ENCODE measurements around the gene PTX4. TPM values are rescaled to one million over a fixed set of nuclear protein-coding genes. Genes with fewer than 3 reads are reported as not detected.

PTX4 gene
- total and polyA plus RNA-seq, 9 of the 15 experiments (the other 6 are each of a cell fraction or from before 2014, with no cell fraction given): 0.11 TPM; not detected in 8

GRCh38 chr16:1492923-1493745 is 4.4 kb upstream of the PTX4 start, which contains the start of gene TELO2 (continued):
- TF ChIP-seq ZEB2 (IDR thresholded peaks at IDR 0.05): peak; percentile 100
- TF ChIP-seq HOMEZ (CRISPR knock-in tag; IDR thresholded peaks at IDR 0.05): no peak
- TF ChIP-seq EP300 (IDR thresholded peaks at IDR 0.05; ENCODE audit: low read length): peak; percentile 96
- peak; percentile 74 for TF ChIP-seq SUPT5H (IDR thresholded peaks at IDR 0.05)
- peak; percentile 44; the same call in 1 of the 2 replicates for TF ChIP-seq ZBTB9 (CRISPR knock-in tag; IDR thresholded peaks at IDR 0.05)
- TF ChIP-seq ZNF511 (CRISPR knock-in tag; IDR thresholded peaks at IDR 0.05): peak; percentile 67; the same call in 1 of the 2 replicates
- TF ChIP-seq DDX20 (tag; IDR thresholded peaks at IDR 0.05; ENCODE audit: low read depth): 0 out of 2 replicates have a peak, but pooled peaks have one; percentile 50
- peak; percentile 58; the same call in 1 of the 2 replicates for TF ChIP-seq GABPB1 (CRISPR knock-in tag; IDR thresholded peaks at IDR 0.05)
- TF ChIP-seq ATF3 (IDR thresholded peaks at IDR 0.05): no peak
- 0 out of 2 replicates have a peak, but pooled peaks have one; percentile 62 for TF ChIP-seq ATF3 (CRISPR knock-in tag; conservative IDR thresholded peaks at IDR 0.05)
- TF ChIP-seq CXXC5 (CRISPR knock-in tag; IDR thresholded peaks at IDR 0.05): peak; percentile 84
- peak; percentile 97 for TF ChIP-seq RB1 (IDR thresholded peaks at IDR 0.05; ENCODE audit: low read depth)
- no peak for TF ChIP-seq ZFP36 (IDR thresholded peaks at IDR 0.05; ENCODE audit: low read depth, low read length, partially characterized antibody)
- peak; percentile 73 for TF ChIP-seq ELF1 (tag; IDR thresholded peaks at IDR 0.05)
- no peak for TF ChIP-seq UBTF (IDR thresholded peaks at IDR 0.05; ENCODE audit: borderline replicate concordance in 1 of 2, low read depth in 2 of 2, low read length in 2 of 2)
